GM21367 (cell line): Measurements from ENCODE around the gene TADA3.
A peak's percentile ranks its signal among the peaks of the same experiment; 100 is the strongest.

Experiments used
- ATAC-seq: cut with Tn5 transposase; IDR thresholded peaks from one replicate; pipeline ENCODE4 v1.9.1; 2021; ENCODE audit not compliant: unreplicated experiment

TADA3 gene

DNA sequence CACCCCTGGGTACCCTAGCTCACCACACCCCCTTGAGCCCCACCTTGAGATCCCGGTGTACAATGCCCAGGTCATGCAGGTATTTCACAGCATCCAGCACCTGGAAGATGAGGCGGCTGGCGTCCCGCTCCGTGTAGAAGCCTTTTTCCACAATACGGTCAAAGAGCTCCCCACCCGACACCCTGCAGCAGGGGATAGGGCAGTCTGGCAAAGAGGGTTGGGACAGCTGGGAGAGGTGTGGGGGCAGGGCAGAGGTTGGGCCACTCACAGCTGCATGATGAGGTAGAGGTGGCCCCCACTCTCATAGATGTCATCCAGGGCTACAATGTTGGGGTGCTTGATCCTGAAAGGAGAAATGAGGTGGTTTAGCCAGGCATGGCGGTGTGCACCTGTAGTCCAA is 29.4 kb downstream of the TADA3 start:
- ATAC-seq, result no peak

DNA sequence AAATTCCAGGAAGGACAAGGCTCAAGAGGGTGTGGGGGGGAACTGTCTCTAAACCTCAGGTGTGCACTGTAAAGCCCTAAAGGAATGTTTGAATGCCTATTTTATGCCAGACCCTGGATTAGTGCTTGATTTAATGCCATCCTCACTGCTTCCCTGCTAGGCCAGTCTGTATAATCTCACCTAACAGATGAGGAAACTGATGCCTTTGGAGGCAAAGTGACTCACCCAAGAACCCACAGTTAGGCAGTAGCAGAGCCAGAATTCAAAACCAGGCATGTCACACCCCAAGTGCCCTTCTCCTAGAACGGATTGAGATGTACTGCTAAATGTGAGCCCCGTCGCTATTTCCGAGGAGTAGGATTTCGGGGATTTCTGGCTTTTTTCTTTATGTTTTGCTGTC is 30.4 kb downstream of the TADA3 start:
- ATAC-seq, result no peak

DNA sequence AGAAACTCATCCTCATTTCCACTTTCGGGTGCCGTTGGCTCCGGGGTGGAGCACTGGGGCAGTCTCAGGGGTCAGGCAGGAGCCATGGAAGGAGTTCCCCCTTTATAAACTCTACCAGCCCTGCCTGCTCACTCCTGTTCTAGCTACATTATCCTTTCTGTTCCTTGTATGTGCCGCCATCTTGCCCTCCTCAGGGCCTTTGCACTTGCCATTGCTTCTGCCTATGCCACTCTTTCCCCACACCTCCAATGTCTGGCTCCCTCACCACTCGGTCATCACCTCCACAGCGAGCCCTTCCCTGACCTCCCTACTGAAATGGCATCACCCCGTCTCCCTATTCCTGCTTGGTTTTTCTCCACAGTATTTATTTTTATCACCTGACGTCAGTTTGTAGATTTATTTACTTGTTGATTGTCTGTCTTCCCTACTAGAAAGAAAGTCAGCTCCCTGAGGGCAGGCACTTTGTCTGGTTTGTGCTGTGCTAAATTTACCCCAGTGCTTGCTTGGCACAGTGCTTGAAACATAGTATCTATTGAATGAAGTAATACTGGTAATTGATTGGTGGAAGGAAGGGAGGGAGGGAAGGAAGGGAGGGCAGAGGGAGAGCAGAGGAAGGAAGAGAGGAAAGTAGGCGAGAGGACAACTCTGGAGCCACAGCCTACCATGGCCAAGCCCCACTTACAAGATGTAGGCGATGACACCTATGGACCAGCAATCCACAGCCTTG is 31.3 kb downstream of the TADA3 start:
- no peak for ATAC-seq

DNA sequence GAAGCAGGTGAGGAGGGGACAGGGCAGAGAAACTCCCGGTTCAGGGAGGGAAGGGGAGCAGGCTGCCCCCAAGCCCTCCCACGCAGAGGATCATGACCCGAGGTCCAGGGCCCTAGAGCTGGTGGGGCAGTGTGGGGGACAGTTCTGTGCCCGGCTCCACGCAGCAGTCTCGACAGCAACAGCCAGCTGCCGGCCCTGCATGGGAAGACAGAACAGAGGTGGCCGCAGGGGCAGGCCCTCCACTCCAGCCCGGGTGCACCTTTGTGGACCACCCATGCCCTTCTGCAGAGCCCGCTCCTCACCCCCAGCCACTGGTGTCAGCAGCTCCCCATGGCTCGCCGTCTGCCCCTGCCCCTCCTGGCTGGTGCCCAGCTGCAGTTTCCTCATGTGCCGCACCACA is 34.8 kb downstream of the TADA3 start:
- no peak for ATAC-seq

DNA sequence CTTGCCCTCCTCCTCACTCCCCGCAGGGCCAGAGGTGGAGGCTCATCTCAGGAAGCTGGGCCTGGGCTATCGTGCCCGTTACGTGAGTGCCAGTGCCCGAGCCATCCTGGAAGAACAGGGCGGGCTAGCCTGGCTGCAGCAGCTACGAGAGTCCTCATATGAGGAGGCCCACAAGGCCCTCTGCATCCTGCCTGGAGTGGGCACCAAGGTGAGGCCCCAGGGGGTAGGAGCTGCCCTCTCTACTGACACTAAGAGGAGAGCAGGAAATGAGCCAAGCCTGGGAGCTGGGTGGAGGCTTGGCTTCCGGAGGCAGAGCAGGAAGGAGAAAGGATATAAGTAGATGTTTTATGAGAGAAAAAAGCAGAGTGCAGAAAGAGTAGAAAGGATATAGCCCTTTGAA is 37.6 kb downstream of the TADA3 start:
- no peak for ATAC-seq

DNA sequence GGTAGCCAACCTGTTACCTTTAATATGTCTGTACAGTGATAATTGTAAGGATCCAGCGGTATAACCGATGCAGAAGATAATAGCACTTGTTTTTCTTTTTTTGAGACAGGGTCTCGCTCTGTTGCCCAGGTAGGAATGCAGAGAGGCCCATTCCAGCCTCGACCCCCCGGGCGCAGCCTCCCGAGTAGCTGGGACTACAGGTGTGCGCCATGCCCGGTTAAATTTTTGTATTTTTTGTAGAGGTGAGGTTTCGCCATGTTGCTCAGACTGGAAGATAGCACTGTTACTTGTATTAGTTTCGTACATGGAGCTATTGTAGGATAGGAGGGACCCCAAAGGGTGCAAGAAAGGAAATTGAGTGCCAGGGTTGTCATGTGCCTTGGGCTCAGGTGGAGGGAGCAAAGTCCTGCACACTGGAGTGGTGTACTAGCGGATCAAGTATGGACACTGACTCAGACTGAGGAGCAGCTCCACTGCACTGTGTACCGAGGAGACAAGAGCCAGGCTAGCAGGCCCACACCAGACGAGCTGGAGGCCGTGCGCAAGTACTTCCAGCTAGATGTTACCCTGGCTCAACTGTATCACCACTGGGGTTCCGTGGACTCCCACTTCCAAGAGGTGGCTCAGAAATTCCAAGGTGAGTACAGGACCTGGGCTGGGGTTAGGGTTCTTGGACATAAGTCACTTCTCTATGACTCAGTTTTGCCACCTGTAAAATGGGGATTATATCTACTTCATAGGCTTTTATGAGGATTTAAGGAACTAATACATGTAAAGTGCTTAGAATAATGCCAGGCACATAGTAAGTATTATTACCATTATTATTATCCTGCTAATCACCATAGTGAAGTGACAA is 41.5 kb downstream of the TADA3 start:
- ATAC-seq, result no peak

DNA sequence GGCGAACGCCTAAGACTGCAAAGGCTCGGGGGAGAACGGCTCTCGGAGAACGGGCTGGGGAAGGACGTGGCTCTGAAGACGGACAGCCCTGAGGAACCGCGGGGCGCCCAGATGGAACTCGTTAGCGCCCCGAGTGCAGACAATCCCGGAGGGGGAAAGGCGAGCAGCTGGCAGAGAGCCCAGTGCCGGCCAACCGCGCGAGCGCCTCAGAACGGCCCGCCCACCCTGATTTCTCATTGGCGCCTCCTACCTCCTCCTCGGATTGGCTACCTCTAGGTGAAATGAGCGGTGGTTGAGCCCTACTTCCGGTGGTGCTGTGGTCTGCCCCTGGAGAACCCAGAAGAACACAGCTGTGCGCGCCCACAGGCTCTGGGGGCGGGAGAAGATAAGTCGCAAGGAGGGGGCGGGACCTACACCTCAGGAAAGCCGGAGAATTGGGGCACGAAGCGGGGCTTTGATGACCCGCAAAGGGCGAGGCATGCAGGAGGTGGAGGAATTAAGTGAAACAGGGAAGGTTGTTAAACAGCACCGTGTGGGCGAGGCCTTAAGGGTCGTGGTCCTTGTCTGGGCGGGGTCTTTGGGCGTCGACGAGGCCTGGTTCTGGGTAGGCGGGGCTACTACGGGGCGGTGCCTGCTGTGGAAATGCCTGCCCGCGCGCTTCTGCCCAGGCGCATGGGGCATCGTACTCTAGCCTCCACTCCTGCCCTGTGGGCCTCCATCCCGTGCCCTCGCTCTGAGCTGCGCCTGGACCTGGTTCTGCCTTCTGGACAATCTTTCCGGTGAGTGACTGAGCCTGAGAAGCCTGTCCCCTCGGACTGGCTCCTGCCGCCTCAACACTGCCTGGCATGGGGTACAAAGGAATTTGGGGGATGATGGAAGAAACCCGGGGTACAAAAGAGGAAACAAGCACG is 42.4 kb downstream of the TADA3 start, which contains the start of gene OGG1:
Gene OGG1, plus strand, starts transcription at position 308 of the 911 bp plus-strand sequence. Its CDS starts 335 bp downstream, at position 643.
- peak; percentile 86 for ATAC-seq

DNA sequence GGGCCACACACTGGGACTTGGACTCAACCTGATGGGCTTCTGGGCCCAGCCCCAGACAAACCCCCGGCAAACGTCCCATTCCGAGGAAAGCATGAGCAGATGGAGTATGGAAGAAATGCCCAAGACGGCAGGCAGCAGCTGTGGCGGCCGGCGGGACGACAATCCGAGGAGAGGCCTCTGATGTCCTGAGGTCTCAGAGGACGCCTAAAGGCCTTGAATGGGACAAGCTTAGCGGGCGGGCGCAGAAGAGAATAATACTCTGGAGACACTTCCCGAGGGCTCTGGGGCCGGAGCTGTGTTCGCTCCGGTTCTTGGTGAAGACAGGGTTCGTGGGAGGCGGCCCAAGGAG is 43.0 kb downstream of the TADA3 start:
- ATAC-seq, result no peak

DNA sequence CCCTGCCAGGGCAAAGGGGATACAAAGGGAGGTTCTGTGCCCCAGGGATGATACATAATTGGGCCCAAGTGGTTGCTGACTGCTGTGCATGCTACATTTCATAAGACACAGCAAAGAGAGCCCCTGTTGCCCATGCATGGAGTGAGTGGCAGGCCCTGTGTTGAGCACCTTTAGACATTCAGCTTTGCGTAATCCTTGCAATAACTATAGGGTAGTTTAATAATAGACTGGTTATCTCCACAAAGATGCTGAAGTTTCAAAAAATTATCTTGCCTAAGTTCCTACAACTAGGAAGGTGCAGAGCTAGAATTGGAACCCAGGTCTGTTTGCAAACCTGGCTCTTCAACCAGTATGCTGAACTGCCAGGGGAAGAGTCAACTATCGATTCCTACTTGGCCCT is 44.2 kb downstream of the TADA3 start:
- no peak for ATAC-seq

DNA sequence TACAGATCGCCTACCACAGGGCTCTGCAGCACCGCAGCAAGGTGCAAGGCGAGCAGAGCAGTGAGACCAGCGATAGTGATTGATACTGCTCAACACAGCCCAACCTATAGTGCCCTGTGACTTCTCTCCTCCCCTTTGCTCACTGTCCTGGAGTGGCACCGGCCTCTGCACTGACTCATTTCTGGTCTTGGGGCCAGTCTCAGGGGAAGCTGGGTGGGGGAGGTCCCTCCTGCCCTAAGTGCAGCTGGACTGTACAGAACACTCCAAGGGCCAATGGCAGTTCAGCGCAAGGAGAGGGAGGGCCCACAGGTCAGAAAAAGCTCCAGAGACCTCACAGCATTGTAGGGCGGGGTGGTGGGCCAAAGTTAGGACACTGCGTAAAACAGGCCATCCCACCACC is 45.0 kb downstream of the TADA3 start:
- ATAC-seq, result no peak

DNA sequence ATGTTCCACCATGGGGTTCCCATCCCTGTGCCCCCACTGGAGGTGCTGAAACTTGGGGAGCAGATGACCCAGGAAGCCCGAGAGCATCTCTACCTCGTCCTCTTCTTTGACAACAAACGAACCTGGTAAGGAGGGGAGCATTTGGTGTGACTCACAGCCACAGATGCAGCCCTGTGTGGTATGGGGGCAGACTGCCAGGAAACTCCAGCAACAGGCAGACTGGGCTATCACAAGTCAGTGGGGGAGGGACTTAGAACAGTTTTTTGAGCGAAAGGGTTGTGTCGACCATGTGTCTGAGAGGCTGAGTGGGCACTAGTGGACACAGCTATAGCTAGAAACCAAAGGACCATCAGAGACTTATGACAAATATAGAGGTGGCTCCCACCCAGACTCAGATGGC is 45.9 kb downstream of the TADA3 start:
- no peak for ATAC-seq

DNA sequence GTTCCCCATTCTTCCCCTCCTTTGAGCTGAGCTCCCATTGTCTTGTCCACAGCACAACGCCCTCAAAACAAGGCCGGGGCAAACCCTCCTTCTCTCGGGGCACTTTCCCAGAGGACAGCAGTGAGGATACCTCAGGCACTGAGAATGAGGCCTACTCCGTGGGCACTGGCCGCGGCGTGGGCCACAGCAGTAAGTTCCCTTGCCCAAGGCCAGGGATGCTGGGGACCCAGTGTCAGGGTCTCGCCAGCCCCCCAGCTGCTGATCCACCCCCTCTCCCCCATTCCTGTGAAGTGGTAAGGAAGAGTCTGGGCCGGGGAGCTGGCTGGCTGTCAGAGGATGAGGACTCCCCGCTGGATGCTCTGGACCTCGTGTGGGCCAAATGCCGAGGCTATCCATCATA is 46.8 kb downstream of the TADA3 start:
- no peak for ATAC-seq

DNA sequence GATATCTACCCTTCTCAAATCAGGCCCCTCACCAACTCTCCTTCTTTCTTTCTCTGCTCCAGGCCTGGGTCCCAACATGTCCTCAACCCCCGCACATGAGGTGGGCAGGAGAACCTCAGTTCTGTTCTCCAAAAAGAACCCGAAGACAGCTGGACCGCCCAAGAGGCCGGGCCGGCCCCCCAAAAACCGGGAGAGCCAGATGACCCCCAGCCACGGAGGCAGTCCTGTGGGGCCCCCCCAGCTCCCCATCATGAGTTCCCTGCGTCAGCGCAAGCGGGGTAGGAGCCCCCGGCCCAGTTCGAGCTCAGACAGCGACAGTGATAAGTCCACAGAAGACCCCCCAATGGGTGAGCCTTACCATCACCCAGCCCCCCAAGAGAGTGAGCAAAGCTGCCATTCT is 48.1 kb downstream of the TADA3 start:
- ATAC-seq, result no peak

DNA sequence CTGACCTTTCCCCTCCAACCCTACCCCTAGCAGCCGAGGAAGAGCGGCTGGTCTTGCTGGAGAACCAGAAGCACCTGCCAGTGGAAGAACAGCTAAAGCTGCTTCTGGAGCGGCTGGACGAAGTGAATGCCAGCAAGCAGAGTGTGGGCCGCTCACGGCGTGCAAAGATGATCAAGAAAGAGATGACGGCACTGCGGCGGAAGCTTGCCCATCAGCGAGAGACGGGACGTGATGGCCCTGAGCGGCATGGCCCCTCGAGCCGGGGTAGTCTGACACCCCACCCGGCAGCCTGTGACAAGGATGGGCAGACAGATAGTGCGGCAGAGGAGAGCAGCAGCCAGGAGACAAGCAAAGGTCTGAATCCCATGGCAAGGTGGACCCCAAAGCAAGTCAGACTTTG is 48.7 kb downstream of the TADA3 start:
- ATAC-seq, result no peak

DNA sequence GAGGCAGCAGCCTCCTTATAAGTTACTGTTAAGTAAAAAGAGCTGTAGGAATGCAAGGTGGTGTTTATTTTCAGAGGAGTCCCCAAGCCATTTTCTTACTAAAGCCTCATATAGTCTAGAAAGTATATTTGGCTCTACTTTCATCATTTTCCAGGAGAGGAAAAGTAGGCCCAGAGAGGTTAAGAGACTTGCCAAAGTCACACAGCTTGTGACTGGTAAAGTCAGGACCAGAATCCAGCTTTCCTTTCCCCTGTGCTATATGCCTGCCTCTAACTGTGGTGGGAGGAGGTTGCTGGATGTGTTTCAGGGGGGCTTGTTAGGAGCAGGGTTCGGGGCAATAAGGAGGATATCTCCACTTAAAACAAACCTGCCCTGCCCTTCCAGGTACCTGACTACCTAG is 49.7 kb downstream of the TADA3 start:
- no peak for ATAC-seq

DNA sequence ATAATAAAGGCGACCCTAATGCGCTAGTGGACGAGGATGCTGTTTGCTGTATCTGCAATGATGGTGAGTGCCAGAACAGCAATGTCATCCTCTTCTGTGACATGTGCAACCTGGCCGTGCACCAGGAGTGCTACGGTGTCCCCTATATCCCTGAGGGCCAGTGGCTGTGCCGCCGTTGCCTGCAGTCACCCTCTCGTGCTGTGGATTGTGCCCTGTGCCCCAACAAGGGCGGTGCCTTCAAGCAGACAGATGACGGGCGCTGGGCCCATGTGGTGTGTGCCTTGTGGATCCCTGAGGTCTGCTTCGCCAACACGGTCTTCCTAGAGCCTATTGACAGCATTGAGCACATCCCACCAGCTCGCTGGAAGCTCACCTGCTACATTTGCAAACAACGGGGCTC is 53.1 kb downstream of the TADA3 start:
- no peak for ATAC-seq

DNA sequence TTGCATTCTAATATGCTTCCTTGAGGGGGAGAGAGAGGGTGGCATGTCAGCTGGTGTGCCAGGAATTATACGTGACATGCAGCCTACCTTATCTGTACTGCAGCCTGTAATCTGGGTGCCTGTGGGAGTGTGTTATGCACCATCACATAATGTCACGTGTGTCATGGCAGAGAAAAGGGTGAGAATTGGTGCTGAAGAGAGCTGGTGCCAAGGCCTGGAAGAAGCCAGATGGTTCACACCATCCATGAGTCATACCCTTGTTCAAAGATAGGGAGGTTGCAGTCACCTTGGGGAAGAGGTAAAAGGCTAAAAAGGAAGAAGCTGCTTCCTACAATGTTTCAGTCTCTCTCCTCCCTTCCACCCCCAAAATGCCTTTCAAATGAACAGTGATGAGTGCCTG is 55.4 kb downstream of the TADA3 start:
- ATAC-seq, result no peak

DNA sequence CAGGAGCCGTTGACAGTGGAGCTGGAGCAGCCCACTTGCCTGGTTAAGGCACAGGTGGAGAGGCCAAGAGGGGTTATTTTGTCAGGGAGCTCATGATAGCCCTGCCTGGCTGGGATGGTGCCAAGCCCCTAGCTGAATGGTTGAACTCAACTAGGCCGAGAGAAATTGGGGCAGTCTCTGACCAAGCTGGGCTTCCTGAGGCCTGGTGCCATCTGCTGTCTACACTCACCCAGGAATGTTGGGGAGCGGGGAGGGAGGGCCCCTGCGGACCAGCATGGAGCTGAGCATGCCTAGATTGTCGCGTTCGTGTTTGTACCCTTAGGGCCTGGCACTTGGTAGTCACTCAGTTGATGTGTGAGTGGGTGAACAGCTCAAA is 59.5 kb downstream of the TADA3 start:
- ATAC-seq, result no peak

DNA sequence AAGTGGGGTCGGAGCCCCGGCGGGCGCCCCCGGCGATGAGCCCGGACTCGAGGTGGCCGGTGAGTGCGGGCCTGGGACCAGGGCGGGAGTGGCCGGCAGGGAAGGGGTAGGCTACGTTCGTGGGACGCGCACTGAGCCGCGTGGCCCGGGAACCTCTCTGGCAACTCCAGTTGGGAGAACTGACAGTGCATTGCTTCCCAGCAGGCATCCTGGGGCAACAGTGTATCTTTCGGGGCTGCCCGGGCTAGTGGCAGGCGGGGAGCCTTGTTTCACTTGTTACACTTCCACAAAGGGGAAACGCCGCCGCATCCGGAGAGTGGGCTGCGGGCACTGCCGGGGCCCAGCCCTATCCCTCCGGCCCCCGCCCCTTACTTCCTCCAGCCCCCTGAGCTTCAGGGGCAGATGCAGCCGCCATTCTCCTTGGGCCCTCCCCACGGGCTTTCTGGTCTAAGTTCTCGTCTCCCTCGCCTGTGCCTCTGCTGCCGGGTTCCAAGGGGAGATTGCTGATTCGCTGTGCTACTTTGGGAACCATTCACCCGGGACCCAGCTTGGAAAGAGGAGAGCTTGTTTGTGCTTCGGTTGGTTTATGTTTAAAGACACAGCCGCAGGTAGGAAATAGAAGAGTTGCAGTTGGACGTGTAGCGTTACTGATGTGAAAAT is 60.1 kb downstream of the TADA3 start:
- ATAC-seq, result no peak

DNA sequence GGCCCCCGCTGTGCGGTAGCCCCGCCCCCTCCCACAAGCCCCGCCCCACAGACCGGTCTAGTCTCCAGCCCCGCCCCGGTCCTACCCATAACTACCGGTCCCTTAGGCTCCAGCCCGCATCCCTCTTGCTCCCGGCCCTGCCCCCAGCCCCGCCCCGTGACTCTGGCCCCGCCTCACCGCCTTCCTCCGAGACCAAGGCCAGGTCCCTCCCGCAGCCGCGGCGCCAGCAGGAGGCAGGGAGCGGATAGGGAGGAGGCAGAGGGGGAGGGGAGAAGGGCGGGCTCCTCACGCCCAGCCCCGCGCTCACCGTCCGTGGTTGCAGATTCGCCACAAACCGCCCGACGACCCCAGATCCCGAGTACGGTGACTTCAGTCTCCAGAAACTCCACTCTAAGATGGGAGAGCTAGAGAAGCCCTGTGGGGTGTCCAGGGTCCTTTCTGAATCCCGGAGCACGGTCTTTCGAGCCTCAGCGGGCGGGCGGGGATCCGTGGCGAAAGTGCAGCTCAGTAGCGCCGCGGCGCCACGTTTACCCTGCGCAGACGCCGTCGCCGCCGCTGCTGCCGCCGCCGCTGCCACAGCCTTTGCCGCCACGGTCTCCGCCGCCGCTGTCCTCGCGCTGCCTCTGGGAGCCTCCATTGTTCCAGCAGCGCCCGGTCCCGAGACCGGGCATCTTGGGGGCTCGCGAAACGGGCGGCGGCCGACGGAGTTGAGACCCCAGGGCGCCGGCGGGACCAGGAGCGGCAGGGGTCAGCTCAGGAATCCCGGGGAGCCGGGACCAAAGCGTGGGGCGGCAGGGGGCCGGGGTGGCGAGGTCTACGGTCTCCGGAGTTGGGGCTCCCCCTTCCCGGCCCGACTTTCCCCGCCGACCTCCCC is 60.8 kb downstream of the TADA3 start, which contains the start of gene BRPF1:
Gene BRPF1, plus strand, starts transcription at position 530 of the 874 bp plus-strand sequence. CDS start 2,406 bp downstream, outside the sequence.
- ATAC-seq, result peak; percentile 88
